Breast epithelium (tissue), 4 donors: ENCODE data around the gene POLA1. TPM values are rescaled to one million over a fixed set of nuclear protein-coding genes. Genes with fewer than 3 reads are reported as not detected.
A peak's percentile ranks its signal among the peaks of the same experiment; 100 is the strongest.

Experiments
- DNase-seq, 2 donors: peaks; one replicate each; pipeline ENCODE4 v3.0.0-alpha.2; 2019; ENCODE audit warnings: low spot score in 2 of 2
- H3K27ac ChIP-seq, 2 donors: fragments of 200-600 bp; sonication (generic) in 1 of 2; one replicate each; pipeline ENCODE4 v1.5.1; 2016 to 2019; ENCODE audit warnings: mild to moderate bottlenecking in 1 of 2
- H3K27me3 ChIP-seq, 2 donors: fragments of 200-600 bp; sonication (generic) in 1 of 2; one replicate each; pipeline versions ENCODE4 v1.5.1 to v1.6.0; 2017 to 2019; ENCODE audit warnings: control low read depth in 1 of 2, mild to moderate bottlenecking in 1 of 2
- H3K36me3 ChIP-seq: fragments of 200-600 bp; one replicate; pipeline ENCODE4 v1.5.1; 2019
- H3K4me1 ChIP-seq, 2 donors: fragments of 200-600 bp; sonication (generic); one replicate each; pipeline ENCODE4 v1.5.1; 2016 to 2019; ENCODE audit warnings: control low read depth in 1 of 2
- H3K4me3 ChIP-seq, 3 donors: fragments of 200-600 bp; sonication (generic); 1 replicate in 2 of 3; 2 replicates in 1 of 3; pipeline ENCODE4 v1.5.1; 2016 to 2019; ENCODE audit warnings: mild to moderate bottlenecking in 3 of 3, moderate library complexity in 2 of 3
- H3K9me3 ChIP-seq, 2 donors: fragments of 200-600 bp; sonication (generic) in 1 of 2; one replicate each; pipeline ENCODE4 v1.5.1; 2016 to 2019; ENCODE audit warnings: control low read depth in 1 of 2
- CTCF ChIP-seq, 3 donors: fragments of 450-650 bp; IDR thresholded peaks; one replicate each; pipeline ENCODE4 v1.5.1; 2016 to 2017; ENCODE audit warnings: antibody characterized with exemption in 3 of 3, mild to moderate bottlenecking in 3 of 3, moderate library complexity in 3 of 3
- POLR2A ChIP-seq: fragments of 450-650 bp; IDR thresholded peaks from one replicate; pipeline ENCODE4 v1.6.1; 2016; ENCODE audit warnings: antibody characterized with exemption, mild to moderate bottlenecking, moderate library complexity
- POLR2AphosphoS5 ChIP-seq, 3 donors: sonication (generic); formaldehyde crosslinking; IDR thresholded peaks; one replicate each; pipeline ENCODE4 v1.6.1; 2017; ENCODE audit warnings: antibody characterized with exemption in 3 of 3
- intact Hi-C: fragments of 100-400 bp; cut with DNase I; formaldehyde crosslinking; loops from one replicate; pipeline ENCODE4 v1.15.1; 2023; ENCODE audit warnings: low total_unique reads
- total RNA-seq, 3 donors: library from RNA; depleted of rRNA; stranded (reverse); fragments of >200 nt; gene quantifications; one replicate each; pipeline ENCODE4 v1.1.0, GENCODE V29; 2016

Gene POLA1
- total RNA-seq, 3 donors from 2014 or later = 8.2 to 21.8 (median 20.3) TPM

- no peaks in the 10 kb centered on the region for H3K9me3 ChIP-seq
- no peak overlapping the region for H3K4me3 ChIP-seq
- H3K27me3 ChIP-seq = peaks cover 0 to 11% of the 10 kb centered on the region in 2 donors
- no peak for DNase-seq
- H3K27ac ChIP-seq = no peak overlapping the region
- H3K4me1 ChIP-seq = no peaks in the 10 kb centered on the region
- TF ChIP-seq CTCF (IDR thresholded peaks at IDR 0.05) (no peak), POLR2AphosphoS5 (IDR thresholded peaks at IDR 0.05) (no peak)
- intact Hi-C loops = no loop called here
- no peaks in the 10 kb centered on the region for H3K36me3 ChIP-seq
Measured at GRCh38 chrX:24828147-24828546, 134.4 kb downstream of the POLA1 start.

GRCh38 chrX:24828600-24828999 is 134.9 kb downstream of the POLA1 start:
- H3K9me3 ChIP-seq = no peaks in the 10 kb centered on the region
- DNase-seq = no peak
- no peak overlapping the region for H3K27ac ChIP-seq
- H3K27me3 ChIP-seq = peaks cover 0 to 11% of the 10 kb centered on the region in 2 donors
- intact Hi-C loops = no loop called here
- no peak overlapping the region for H3K4me3 ChIP-seq
- TF ChIP-seq CTCF (IDR thresholded peaks at IDR 0.05) (no peak), POLR2A (no peak)
- H3K36me3 ChIP-seq = no peaks in the 10 kb centered on the region
- H3K4me1 ChIP-seq = no peaks in the 10 kb centered on the region

- Histone ChIP-seq H3K9me3 (no peaks in the 10 kb centered on the region), H3K27ac (no peak overlapping the region), H3K27me3 (no peaks in the 10 kb centered on the region), H3K4me1 (no peaks in the 10 kb centered on the region), H3K4me3 (no peak overlapping the region), H3K36me3 (no peaks in the 10 kb centered on the region)
- intact Hi-C loops = no loop called here
- TF ChIP-seq CTCF (IDR thresholded peaks at IDR 0.05) (no peak), POLR2AphosphoS5 (IDR thresholded peaks at IDR 0.05) (no peak), POLR2A (no peak)
- DNase-seq = no peak
Measured at GRCh38 chrX:24833695-24834094, 140.0 kb downstream of the POLA1 start.

- TF ChIP-seq CTCF (IDR thresholded peaks at IDR 0.05) (no peak), POLR2A (no peak), POLR2AphosphoS5 (IDR thresholded peaks at IDR 0.05) (no peak)
- no peak overlapping the region for H3K27ac ChIP-seq
- no peak overlapping the region for H3K4me3 ChIP-seq
- H3K4me1 ChIP-seq = no peaks in the 10 kb centered on the region
- H3K27me3 ChIP-seq = peaks cover 0 to 6% of the 10 kb centered on the region in 2 donors
- H3K36me3 ChIP-seq = no peaks in the 10 kb centered on the region
- no peaks in the 10 kb centered on the region for H3K9me3 ChIP-seq
- intact Hi-C loops = no loop called here
- DNase-seq = no peak
Measured at GRCh38 chrX:24837966-24838365, 144.2 kb downstream of the POLA1 start.

- Histone ChIP-seq H3K4me3 (no peak overlapping the region), H3K27me3 (peaks cover 0 to 10% of the 10 kb centered on the region in 2 donors), H3K36me3 (no peaks in the 10 kb centered on the region), H3K9me3 (no peaks in the 10 kb centered on the region), H3K27ac (no peak overlapping the region), H3K4me1 (no peaks in the 10 kb centered on the region)
- intact Hi-C loops = no loop called here
- DNase-seq = no peak
- TF ChIP-seq POLR2AphosphoS5 (IDR thresholded peaks at IDR 0.05) = no peak
- TF ChIP-seq CTCF (IDR thresholded peaks at IDR 0.05) = peak in 2 of 3 donors; percentile 36 to 38
- no peak for TF ChIP-seq POLR2A
Measured at GRCh38 chrX:24838629-24839028, 144.9 kb downstream of the POLA1 start.
